Activated CD4-positive, CD25-positive, alpha-beta regulatory T cell (primary cell): ENCODE results near the gene ATP6V0A1.

Experiments used
- DNase-seq, 4 experiments: peaks; one replicate each; lab custom pipeline; 2025; lab: John Stamatoyannopoulos, UW

ATP6V0A1 gene

GRCh38 chr17:42562388-42563142, 103.9 kb downstream of the ATP6V0A1 start:
- no peak for DNase-seq

DNA sequence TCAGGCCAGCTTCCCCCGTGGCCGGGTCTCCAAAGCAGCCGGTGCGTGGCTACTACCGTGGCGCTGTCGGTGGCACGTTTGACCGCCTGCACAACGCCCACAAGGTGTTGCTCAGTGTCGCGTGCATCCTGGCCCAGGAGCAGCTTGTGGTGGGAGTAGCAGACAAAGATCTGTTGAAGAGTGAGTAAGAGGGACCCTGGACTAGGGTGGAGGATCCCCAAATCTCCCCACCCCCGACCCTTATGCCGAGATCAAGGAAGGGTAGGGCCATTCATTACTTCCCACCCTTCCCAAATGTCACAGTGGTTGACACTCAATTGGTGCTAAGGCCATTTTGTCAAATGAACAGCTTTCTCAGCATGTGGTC, 104.4 kb downstream of the ATP6V0A1 start:
- no peak for DNase-seq

DNA sequence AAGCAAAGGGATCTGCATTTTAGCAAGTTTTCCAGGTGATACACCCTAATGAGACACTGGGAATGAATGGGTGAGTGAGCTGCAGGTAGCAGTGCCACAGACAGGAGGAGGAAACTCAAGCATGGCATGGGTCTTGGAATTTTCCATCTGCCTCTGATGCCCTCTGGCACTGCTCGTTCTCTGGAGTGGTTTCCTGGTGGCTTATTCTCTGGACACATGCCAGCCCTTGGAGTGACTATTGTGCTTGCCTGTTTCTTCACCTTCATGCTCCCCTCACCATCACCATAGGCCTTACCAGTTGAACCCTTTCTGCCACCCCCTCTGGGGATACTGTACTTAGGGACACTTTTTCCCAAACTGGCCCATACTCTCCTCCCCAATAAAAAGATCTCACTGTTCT, 104.9 kb downstream of the ATP6V0A1 start:
- no peak for DNase-seq

DNA sequence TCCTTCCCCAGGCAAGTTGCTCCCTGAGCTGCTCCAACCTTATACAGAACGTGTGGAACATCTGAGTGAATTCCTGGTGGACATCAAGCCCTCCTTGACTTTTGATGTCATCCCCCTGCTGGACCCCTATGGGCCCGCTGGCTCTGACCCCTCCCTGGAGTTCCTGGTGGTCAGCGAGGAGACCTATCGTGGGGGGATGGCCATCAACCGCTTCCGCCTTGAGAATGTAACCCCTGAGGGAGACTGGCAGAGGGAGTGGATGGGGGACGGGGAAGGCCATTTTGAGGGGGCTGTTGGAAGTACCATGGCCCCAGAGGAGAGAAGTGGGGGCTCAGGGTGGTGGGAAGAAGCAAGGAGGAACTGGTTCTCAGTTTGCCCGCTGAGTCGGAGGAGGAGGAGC, 105.3 kb downstream of the ATP6V0A1 start:
- no peak for DNase-seq

- no peak for DNase-seq
Observed at GRCh38 chr17:42564815-42565522, 106.3 kb downstream of the ATP6V0A1 start.

DNA sequence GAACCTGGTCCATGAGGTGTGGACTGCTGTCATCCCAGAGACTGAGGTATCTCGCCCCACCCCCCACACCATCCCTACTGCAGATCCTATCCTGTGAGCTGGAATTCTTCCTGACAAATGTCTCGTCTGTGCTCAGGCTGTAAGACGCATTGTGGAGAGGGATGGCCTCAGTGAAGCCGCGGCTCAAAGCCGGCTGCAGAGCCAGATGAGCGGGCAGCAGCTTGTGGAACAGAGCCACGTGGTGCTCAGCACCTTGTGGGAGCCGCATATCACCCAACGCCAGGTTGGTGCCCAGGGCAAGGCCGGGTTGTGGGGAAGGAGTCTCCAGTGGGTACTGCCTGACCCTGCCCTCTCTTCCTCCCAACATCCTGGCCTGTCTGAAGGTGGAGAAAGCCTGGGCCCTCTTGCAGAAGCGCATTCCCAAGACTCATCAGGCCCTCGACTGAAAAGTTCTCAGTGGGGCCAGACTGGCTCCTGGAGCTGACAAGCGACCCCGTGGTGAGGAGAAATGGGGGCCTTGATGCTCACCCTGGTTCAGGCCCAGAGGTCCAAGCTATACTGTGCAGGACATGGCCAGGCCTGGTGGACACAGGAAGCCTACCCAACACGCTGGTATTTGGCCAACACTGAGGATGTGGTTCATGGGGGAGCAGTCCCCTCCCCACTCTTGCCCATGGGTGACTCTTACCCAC, 107.0 kb downstream of the ATP6V0A1 start:
- no peak for DNase-seq

DNA sequence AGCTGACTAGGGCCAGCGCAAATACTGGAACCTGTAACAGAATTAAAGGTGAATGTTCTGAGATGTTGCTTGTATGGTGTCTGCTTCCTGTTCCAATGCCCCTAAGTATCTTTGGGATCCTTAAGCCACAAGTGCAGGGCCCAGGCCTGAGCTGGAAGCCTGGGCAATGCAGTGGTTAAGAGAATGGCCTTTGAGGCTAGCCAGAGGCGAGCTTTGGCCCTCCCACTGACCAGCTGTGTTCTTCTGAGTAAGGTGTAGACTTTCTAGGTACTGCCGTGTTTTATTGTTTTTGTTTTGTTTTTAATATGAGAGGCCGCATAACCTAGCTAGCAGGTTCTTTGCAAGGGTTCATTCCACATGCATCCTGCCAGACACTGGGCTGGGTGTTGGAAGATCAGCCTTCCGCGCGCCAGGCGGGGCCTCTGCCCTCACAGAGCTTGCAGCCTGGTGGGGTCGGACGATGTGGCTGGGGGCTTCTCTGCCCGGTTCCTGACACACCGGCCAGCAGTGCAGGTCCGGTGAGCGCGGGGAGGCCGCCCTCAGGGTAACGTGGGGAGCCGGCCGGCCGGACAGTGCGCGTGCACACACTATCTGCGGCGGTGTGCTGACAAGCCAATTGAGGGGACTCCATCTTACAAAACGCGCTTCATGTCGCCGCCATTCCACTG, 107.7 kb downstream of the ATP6V0A1 start:
- DNase-seq: no peak

DNA sequence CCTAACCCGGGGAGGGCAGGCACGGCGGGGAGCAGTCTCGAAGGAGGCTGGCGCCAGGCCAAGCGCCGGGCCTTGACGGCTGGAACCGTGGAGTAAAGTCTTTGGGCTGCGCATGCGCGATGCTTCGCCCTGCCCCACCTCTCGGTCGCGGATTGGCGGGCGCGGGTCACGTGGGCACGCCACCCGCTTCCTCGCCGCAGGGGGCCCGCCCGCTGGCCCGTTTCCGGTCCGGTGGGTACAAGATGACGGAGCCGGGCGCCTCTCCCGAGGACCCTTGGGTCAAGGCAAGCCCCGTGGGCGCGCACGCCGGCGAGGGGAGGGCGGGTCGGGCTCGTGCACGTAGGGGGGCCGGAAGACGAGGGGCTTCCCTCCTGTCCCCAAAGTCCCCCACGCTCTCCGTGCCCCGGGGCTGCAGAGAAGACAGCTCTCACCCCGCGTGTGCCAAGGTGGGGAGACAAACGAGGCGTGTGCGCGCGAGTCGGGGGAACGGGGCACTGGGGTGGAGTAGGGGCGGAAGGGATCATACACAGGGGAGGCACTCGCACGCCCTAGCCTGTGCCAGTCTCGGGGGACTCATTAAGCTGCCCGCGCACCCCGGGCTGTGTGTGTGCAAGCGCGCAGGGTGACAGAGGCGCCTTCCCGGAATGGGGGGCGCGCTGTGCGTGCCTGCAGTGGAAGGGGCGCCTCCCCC, 108.3 kb downstream of the ATP6V0A1 start, which contains the start of gene MLX:
Gene MLX (plus strand): TSS at position 218 of the 691 bp plus-strand sequence. CDS start 25 bp downstream, at position 243.
- peak; percentile 79 to 86 (median 84) for DNase-seq

DNA sequence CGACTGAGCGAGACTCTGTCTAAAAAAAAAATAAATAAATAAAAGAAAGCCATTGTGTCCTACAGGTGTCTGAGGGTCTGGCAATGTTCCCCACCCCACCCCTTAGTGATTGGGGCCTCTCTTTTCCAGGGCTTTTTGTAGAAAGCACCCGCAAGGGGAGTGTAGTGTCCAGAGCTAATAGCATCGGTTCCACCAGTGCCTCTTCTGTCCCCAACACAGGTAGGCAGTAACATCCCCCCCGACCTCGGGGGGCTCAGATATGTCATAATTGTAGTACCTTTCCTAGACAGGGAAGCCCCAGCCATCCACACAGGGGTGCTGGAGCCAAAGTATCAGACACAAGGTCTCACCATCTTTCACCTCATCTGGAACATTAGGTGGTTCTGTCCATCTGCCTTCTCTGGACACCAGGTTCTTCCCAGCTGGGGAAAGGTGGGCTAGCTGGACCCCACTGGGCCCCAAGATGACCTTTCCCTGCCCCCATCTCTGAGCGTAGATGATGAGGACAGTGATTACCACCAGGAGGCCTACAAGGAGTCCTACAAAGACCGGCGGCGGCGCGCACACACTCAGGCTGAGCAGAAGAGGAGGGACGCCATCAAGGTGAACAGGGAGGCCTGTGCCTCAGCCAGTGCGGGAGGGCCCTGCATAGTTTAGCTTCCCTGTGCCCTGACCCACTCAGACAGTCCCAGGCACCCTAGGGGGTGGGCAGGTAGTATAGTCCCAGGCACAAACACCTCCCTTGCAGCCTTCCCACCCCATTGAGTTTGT, 109.8 kb downstream of the ATP6V0A1 start:
- DNase-seq: no peak

DNA sequence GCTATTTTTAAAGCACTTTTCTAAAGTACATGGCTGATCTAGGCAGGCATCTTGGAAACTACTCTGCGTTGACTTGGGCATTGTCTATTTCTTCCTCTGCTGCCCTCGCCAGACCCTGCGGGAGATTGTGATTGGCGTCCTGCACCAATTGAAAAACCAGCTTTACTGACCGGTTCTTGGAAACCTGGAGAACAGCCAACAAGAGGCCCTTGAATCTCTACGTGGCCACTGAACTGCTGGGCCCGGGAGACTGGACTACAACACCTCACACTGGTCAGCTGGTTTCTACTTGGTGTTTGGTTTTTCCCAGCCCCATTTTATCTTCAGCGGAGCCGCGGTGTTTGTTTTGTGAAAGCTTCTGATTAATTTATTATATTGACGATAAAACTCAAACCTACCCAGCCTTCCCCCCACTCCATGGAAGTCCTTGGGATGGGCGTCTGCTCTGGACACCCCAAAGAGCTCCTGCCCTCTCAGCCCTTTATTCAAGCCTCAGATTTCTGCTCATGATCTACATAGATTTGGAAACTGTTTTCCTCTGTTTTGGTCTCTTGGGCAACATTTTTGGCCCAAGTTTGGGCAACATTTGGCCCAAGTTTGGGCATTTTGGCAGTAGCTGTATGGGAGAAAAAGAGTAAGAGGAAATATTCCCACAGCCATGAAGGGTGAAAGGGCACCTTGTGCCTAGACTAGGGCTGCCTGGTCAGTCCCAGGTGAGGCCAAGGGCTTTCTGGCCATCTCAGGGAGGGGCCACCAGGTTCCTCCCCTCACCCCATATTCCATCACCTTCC, 113.0 kb downstream of the ATP6V0A1 start:
- no peak for DNase-seq
